HG03432 (cell line): ENCODE data around the gene PRAMEF18.
"Not testable (repeated sequence)": the region's sequence is repeated elsewhere in the genome, so short reads cannot be mapped to it uniquely, and the experiment has no call there.

ENCODE experiments used
- ATAC-seq: cut with Tn5 transposase; IDR thresholded peaks from one replicate; pipeline ENCODE4 v1.9.1; 2021; ENCODE audit warnings: mild to moderate bottlenecking, moderate library complexity; ENCODE audit not compliant: unreplicated experiment

The PRAMEF18 gene

GRCh38 chr1:13208712-13209111 lies 17.2 kb downstream of the PRAMEF18 start:
- ATAC-seq: not testable (repeated sequence)

GRCh38 chr1:13201309-13201708 lies 24.6 kb downstream of the PRAMEF18 start, which contains the start of gene PRAMEF13:
PRAMEF13 (minus strand) TSS chr1:13201409; CDS start chr1:13199589, 1,820 bp downstream.
- not testable (repeated sequence) for ATAC-seq
